ENCODE measurements around the gene LSAMP. TPM values are rescaled to one million over a fixed set of nuclear protein-coding genes. Genes with fewer than 3 reads are reported as not detected.

The LSAMP gene
- total and polyA plus RNA-seq, 2 of the 13 experiments (the other 11 are each of a cell fraction or from before 2014, with no cell fraction given) = not detected

DNA sequence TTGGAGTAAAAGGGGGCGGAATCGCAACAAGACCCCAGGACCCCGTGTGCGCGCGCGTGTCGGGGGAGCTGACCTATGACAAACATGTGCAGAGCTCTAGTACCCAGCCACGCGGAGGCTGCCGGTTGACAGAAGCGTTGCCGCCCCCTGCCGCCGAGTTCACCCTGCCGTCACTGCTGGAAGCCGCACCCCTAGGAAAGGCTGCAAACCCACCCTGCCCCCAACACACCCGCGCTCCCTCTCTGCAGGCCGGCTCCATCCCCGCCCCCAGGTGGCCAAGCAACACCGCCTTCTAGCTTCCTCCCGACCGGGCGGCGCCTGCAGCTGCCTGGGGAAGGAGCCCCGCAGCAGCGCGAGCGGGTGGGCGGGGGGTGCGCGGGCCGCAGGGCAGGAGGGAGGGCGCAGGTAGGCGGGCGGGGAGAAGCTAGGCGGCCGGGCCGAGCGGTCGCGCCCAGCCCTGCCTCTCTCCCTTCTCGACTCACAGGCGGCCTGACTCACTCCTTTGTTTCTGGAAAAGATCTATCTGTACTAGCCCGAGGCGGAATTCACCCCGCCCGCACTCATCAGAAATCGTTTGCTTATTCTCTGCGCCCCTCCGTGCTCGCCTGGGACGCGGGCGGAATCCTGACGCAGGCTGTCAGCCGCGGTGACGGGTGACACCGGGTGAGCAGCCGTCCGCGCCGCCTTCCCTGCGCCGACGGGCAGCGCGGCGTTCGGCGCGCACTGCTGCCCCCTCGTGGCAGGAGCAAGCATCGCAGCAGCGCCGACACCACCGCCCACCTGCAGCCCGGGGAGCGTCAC lies 661.1 kb downstream of the LSAMP start (continued):
- TF ChIP-seq, protein P1, sequence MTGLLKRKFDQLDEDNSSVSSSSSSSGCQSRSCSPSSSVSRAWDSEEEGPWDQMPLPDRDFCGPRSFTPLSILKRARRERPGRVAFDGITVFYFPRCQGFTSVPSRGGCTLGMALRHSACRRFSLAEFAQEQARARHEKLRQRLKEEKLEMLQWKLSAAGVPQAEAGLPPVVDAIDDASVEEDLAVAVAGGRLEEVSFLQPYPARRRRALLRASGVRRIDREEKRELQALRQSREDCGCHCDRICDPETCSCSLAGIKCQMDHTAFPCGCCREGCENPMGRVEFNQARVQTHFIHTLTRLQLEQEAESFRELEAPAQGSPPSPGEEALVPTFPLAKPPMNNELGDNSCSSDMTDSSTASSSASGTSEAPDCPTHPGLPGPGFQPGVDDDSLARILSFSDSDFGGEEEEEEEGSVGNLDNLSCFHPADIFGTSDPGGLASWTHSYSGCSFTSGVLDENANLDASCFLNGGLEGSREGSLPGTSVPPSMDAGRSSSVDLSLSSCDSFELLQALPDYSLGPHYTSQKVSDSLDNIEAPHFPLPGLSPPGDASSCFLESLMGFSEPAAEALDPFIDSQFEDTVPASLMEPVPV (CRISPR knock-in tag; IDR thresholded peaks at IDR 0.05) = peak; percentile 89
- TF ChIP-seq SRSF1 (optimal IDR thresholded peaks at IDR 0.05; ENCODE audit: low read depth, low read length) (peak; percentile 61), KDM6A (CRISPR knock-in tag; IDR thresholded peaks at IDR 0.05; ENCODE audit: low read depth) (no peak), ZNF607 (CRISPR knock-in tag; IDR thresholded peaks at IDR 0.05; ENCODE audit: borderline replicate concordance) (0 out of 2 replicates have a peak, but pooled peaks have one; percentile 43), SOX6 (IDR thresholded peaks at IDR 0.05) (no peak), SOX6 (CRISPR knock-in tag; IDR thresholded peaks at IDR 0.05) (peak; percentile 48; the same call in 1 of the 2 replicates), ZNF317 (CRISPR knock-in tag; IDR thresholded peaks at IDR 0.05) (no peak), DR1 (CRISPR knock-in tag; IDR thresholded peaks at IDR 0.05) (no peak; the same call in 1 of the 2 replicates), ZNF703 (CRISPR knock-in tag; IDR thresholded peaks at IDR 0.05; ENCODE audit: borderline replicate concordance) (no peak), RBM39 (IDR thresholded peaks at IDR 0.05; ENCODE audit: low read depth, low read length, poor library complexity, severe bottlenecking) (no peak), FIP1L1 (IDR thresholded peaks at IDR 0.05; ENCODE audit: borderline replicate concordance, insufficient read depth, low read depth, low read length) (no peak), RARA (CRISPR knock-in tag; IDR thresholded peaks at IDR 0.05) (0 out of 2 replicates have a peak, but pooled peaks have one; percentile 44), ZNF792 (CRISPR knock-in tag; IDR thresholded peaks at IDR 0.05) (peak; percentile 29; the same call in 1 of the 2 replicates), TBX2 (CRISPR knock-in tag; IDR thresholded peaks at IDR 0.05; ENCODE audit: borderline replicate concordance) (peak; percentile 53; the same call in 1 of the 2 replicates), HOXA3 (CRISPR knock-in tag; IDR thresholded peaks at IDR 0.05) (peak; percentile 60)
- TF ChIP-seq, protein P2, sequence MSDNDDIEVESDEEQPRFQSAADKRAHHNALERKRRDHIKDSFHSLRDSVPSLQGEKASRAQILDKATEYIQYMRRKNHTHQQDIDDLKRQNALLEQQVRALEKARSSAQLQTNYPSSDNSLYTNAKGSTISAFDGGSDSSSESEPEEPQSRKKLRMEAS (IDR thresholded peaks at IDR 0.05) = peak; percentile 96
- TF ChIP-seq, protein P3, sequence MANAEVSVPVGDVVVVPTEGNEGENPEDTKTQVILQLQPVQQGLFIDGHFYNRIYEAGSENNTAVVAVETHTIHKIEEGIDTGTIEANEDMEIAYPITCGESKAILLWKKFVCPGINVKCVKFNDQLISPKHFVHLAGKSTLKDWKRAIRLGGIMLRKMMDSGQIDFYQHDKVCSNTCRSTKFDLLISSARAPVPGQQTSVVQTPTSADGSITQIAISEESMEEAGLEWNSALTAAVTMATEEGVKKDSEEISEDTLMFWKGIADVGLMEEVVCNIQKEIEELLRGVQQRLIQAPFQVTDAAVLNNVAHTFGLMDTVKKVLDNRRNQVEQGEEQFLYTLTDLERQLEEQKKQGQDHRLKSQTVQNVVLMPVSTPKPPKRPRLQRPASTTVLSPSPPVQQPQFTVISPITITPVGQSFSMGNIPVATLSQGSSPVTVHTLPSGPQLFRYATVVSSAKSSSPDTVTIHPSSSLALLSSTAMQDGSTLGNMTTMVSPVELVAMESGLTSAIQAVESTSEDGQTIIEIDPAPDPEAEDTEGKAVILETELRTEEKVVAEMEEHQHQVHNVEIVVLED (CRISPR knock-in tag; IDR thresholded peaks at IDR 0.05; ENCODE audit: borderline replicate concordance) = peak; percentile 69
- TF ChIP-seq, protein P4, sequence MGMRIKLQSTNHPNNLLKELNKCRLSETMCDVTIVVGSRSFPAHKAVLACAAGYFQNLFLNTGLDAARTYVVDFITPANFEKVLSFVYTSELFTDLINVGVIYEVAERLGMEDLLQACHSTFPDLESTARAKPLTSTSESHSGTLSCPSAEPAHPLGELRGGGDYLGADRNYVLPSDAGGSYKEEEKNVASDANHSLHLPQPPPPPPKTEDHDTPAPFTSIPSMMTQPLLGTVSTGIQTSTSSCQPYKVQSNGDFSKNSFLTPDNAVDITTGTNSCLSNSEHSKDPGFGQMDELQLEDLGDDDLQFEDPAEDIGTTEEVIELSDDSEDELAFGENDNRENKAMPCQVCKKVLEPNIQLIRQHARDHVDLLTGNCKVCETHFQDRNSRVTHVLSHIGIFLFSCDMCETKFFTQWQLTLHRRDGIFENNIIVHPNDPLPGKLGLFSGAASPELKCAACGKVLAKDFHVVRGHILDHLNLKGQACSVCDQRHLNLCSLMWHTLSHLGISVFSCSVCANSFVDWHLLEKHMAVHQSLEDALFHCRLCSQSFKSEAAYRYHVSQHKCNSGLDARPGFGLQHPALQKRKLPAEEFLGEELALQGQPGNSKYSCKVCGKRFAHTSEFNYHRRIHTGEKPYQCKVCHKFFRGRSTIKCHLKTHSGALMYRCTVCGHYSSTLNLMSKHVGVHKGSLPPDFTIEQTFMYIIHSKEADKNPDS (CRISPR knock-in tag; IDR thresholded peaks at IDR 0.05) = 0 out of 2 replicates have a peak, but pooled peaks have one; percentile 35
- TF ChIP-seq, protein P5, sequence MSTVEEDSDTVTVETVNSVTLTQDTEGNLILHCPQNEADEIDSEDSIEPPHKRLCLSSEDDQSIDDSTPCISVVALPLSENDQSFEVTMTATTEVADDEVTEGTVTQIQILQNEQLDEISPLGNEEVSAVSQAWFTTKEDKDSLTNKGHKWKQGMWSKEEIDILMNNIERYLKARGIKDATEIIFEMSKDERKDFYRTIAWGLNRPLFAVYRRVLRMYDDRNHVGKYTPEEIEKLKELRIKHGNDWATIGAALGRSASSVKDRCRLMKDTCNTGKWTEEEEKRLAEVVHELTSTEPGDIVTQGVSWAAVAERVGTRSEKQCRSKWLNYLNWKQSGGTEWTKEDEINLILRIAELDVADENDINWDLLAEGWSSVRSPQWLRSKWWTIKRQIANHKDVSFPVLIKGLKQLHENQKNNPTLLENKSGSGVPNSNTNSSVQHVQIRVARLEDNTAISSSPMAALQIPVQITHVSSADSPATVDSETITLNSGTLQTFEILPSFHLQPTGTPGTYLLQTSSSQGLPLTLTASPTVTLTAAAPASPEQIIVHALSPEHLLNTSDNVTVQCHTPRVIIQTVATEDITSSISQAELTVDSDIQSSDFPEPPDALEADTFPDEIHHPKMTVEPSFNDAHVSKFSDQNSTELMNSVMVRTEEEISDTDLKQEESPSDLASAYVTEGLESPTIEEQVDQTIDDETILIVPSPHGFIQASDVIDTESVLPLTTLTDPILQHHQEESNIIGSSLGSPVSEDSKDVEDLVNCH (CRISPR knock-in tag; IDR thresholded peaks at IDR 0.05) = no peak

Data from HepG2 (cell line).